Naive thymus-derived CD4-positive, alpha-beta T cell (primary cell): ENCODE data around the gene TELO2. TPM values are rescaled to one million over a fixed set of nuclear protein-coding genes. Genes with fewer than 3 reads are reported as not detected.

Source experiments
- ATAC-seq: fragments of 150-1000 bp; cut with Tn5 transposase; 2 replicates; pipeline ENCODE4 v1.10.0; 2021; ENCODE audit warnings: mild to moderate bottlenecking, moderate library complexity
- CTCF ChIA-PET: fragments of 350-600 bp; sonication (Branson Sonifier 250); formaldehyde crosslinking; loops from one replicate; lab custom pipeline; 2021; ENCODE audit warnings: antibody characterized with exemption; lab: Charles Lee
- POLR2A ChIA-PET: fragments of 350-600 bp; sonication (Branson Sonifier 250); formaldehyde crosslinking; loops from one replicate; lab custom pipeline; 2021; ENCODE audit warnings: antibody characterized with exemption, inconsistent platforms; lab: Charles Lee
- DNase-seq, 9 donors: peaks; one replicate each; pipeline versions ENCODE4 v3.0.0 to v3.0.0-alpha.2; 2020 to 2022; ENCODE audit warnings: mixed read lengths in 1 of 9
- H3K27ac ChIP-seq: one replicate; pipeline ENCODE4 v1.7.0; 2013; ENCODE audit warnings: mild to moderate bottlenecking, low read depth, low read length, moderate library complexity
- H3K27me3 ChIP-seq, 2 donors: one replicate each; pipeline ENCODE4 v1.7.0; 2013; ENCODE audit warnings: low read length in 2 of 2, mild to moderate bottlenecking in 2 of 2, moderate library complexity in 2 of 2; ENCODE audit not compliant: control insufficient read depth in 2 of 2, insufficient read depth in 2 of 2
- H3K36me3 ChIP-seq, 3 experiments: 1 replicate in 2 of 3; 2 replicates in 1 of 3; pipeline ENCODE4 v1.7.0; 2013; ENCODE audit warnings: low read length in 3 of 3, mild to moderate bottlenecking in 3 of 3, moderate library complexity in 1 of 3; ENCODE audit not compliant: insufficient read depth in 3 of 3, control insufficient read depth in 2 of 3
- H3K4me1 ChIP-seq, 2 donors: one replicate each; pipeline ENCODE4 v1.7.0; 2013; ENCODE audit warnings: low read length in 2 of 2, mild to moderate bottlenecking in 2 of 2, moderate library complexity in 1 of 2; ENCODE audit not compliant: control insufficient read depth in 2 of 2, insufficient read depth in 2 of 2
- H3K4me3 ChIP-seq: 2 replicates; pipeline ENCODE4 v1.7.0; 2013; ENCODE audit warnings: mild to moderate bottlenecking, low read length
- H3K9me3 ChIP-seq, 3 experiments: 1 replicate in 2 of 3; 2 replicates in 1 of 3; pipeline ENCODE4 v1.7.0; 2013; ENCODE audit warnings: low read length in 3 of 3; ENCODE audit not compliant: control insufficient read depth in 2 of 3
- H3K27ac Mint-ChIP-seq, 9 donors: one replicate each; pipeline ENCODE4 v1.8.0; 2020 to 2022; ENCODE audit warnings: mixed read lengths in 9 of 9, mild to moderate bottlenecking in 8 of 9, moderate library complexity in 5 of 9, inconsistent platforms in 2 of 9
- H3K27me3 Mint-ChIP-seq, 5 donors: one replicate each; pipeline ENCODE4 v1.8.0; 2021 to 2022; ENCODE audit warnings: mixed read lengths in 5 of 5, mild to moderate bottlenecking in 1 of 5
- H3K36me3 Mint-ChIP-seq, 5 donors: one replicate each; pipeline ENCODE4 v1.8.0; 2020 to 2022; ENCODE audit warnings: mixed read lengths in 5 of 5, mild to moderate bottlenecking in 3 of 5, inconsistent platforms in 1 of 5
- H3K4me1 Mint-ChIP-seq, 7 donors: one replicate each; pipeline ENCODE4 v1.8.0; 2020 to 2022; ENCODE audit warnings: mixed read lengths in 7 of 7, mild to moderate bottlenecking in 3 of 7, inconsistent platforms in 1 of 7
- H3K4me3 Mint-ChIP-seq, 10 donors: one replicate each; pipeline ENCODE4 v1.8.0; 2020 to 2022; ENCODE audit warnings: mild to moderate bottlenecking in 10 of 10, mixed read lengths in 10 of 10, moderate library complexity in 6 of 10, inconsistent platforms in 2 of 10
- H3K9me3 Mint-ChIP-seq, 11 donors: one replicate each; pipeline ENCODE4 v1.8.0; 2020 to 2022; ENCODE audit warnings: mixed read lengths in 11 of 11, mild to moderate bottlenecking in 4 of 11, inconsistent platforms in 1 of 11, moderate library complexity in 1 of 11
- intact Hi-C, 2 donors: fragments of 100-400 bp; cut with micrococcal nuclease; formaldehyde crosslinking; loops; one replicate each; pipeline ENCODE4 v1.15.1; 2023
- polyA plus RNA-seq, 2 donors: library from polyadenylated mRNA; unstranded; fragments of 300-500 nt; fragmentation: Illumina TruSeq; gene quantifications; one replicate each; pipeline ENCODE4 v1.2.3, GENCODE V29; 2021
- total RNA-seq, 6 experiments: library from RNA in 5 of 6; stranded (reverse) in 5 of 6; gene quantifications; 1 replicate in 5 of 6; 2 replicates in 1 of 6; pipeline ENCODE4 v1.2.3 and lab custom pipeline; 2021 to 2026

The TELO2 gene
- total and polyA plus RNA-seq, 7 experiments from 2014 or later: 10.5 to 58.9 (median 50.2) TPM

- no peak for DNase-seq
- Histone ChIP-seq H3K36me3 (peaks cover 0 to 86% (median 30%) of the 10 kb centered on the region in 3 experiments), H3K27me3 (no peaks in the 10 kb centered on the region), H3K4me1 (peaks cover 1 to 43% of the 10 kb centered on the region in 2 donors), H3K4me3 (no peak overlapping the region), H3K9me3 (no peaks in the 10 kb centered on the region), H3K27ac (peak overlapping the region; percentile 33)
- ChIA-PET CTCF (no interaction called here), POLR2A (interaction anchor here (0.7 to 1.1 kb wide), 3 partner anchors 11 to 137 kb away, joined by 3 to 5 read pairs (median 4); no protein-coding TSS in a partner anchor)
- H3K27me3 Mint-ChIP-seq: no peaks in the 10 kb centered on the region
- no peak for ATAC-seq
- H3K9me3 Mint-ChIP-seq: no peaks in the 10 kb centered on the region
- peaks cover 0 to 27% (median 9%) of the 10 kb centered on the region in 5 donors for H3K36me3 Mint-ChIP-seq
- intact Hi-C loops: no loop called here
- peak overlapping the region in 2 of 10 donors; percentile 29 to 33 for H3K4me3 Mint-ChIP-seq
- H3K27ac Mint-ChIP-seq: peak overlapping the region in 3 of 9 donors; percentile 38 to 93 (median 72)
- H3K4me1 Mint-ChIP-seq: peaks cover 22 to 92% (median 75%) of the 10 kb centered on the region in 7 donors
These were observed 55.6 kb downstream of the TELO2 start for GRCh38 chr16:1548727-1549126.

DNA sequence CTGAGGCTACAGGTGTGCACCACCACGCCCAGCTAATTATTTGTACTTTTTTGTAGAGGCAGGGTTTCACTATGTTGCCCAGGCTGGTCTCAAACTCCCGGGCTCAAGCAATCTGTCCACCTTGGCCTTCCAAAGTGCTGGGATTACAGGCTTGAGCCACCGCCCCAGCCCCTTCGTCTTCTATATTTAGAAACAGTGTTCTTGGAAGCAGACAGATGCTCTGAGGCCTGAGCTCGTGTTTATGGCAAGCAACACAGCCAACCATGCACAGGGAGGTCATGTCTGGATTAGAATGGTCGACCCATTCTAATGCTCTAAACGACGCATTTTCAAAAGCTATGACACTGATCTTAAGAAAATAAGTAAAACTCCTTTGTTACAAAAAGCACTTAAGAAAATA is 56.9 kb downstream of the TELO2 start:
- Histone ChIP-seq H3K9me3 (no peaks in the 10 kb centered on the region), H3K4me1 (peaks cover 0 to 35% of the 10 kb centered on the region in 2 donors), H3K4me3 (no peak overlapping the region), H3K36me3 (peaks cover 0 to 97% (median 36%) of the 10 kb centered on the region in 3 experiments), H3K27me3 (no peaks in the 10 kb centered on the region), H3K27ac (no peak overlapping the region)
- peak overlapping the region in 7 of 9 donors; percentile 11 to 93 (median 71) for H3K27ac Mint-ChIP-seq
- ChIA-PET POLR2A (interaction anchor here (0.8 to 1.3 kb wide), 3 partner anchors 8 to 14 kb away, joined by 3 to 6 read pairs (median 4); no protein-coding TSS in a partner anchor), CTCF (no interaction called here)
- intact Hi-C loops: no loop called here
- peak overlapping the region in 4 of 10 donors; percentile 5 to 27 (median 19) for H3K4me3 Mint-ChIP-seq
- no peak for DNase-seq
- ATAC-seq: no peak
- peaks cover 17 to 87% (median 72%) of the 10 kb centered on the region in 7 donors for H3K4me1 Mint-ChIP-seq
- H3K36me3 Mint-ChIP-seq: peaks cover 0 to 32% (median 13%) of the 10 kb centered on the region in 5 donors
- no peaks in the 10 kb centered on the region for H3K27me3 Mint-ChIP-seq
- H3K9me3 Mint-ChIP-seq: no peaks in the 10 kb centered on the region

DNA sequence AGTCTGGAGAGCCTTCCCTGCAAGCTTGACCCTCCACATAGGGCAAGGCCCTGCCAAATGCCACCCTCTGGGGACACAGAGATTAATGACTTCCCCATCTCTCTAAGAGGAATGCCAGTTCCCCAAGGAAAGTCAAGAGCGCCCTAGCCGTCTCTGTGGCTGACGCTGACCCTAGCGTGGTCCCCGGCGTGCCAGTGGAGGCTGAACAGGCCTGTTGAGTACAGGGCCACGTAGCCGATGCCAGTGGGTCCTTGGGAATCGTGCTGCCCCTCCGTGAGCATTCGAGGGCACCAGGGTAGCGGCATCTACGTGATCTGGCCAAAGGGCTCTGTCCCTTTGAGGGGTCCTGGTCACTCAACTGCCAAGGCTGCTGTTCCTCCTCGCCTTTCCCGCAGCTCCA is 57.5 kb downstream of the TELO2 start:
- CTCF ChIA-PET: no interaction called here
- no peaks in the 10 kb centered on the region for H3K9me3 ChIP-seq
- Mint-ChIP-seq H3K4me3 (peak overlapping the region in 1 of 10 donors; percentile 21), H3K36me3 (peaks cover 0 to 34% (median 13%) of the 10 kb centered on the region in 5 donors), H3K27me3 (no peaks in the 10 kb centered on the region), H3K27ac (peak overlapping the region in 1 of 9 donors; percentile 93), H3K4me1 (peaks cover 11 to 81% (median 66%) of the 10 kb centered on the region in 7 donors), H3K9me3 (no peaks in the 10 kb centered on the region)
- peaks cover 0 to 29% of the 10 kb centered on the region in 2 donors for H3K4me1 ChIP-seq
- DNase-seq (no peak), ATAC-seq (no peak)
- POLR2A ChIA-PET: interaction anchor here (0.8 to 1.3 kb wide), 3 partner anchors 9 to 15 kb away, joined by 3 to 6 read pairs (median 4); no protein-coding TSS in a partner anchor
- no peaks in the 10 kb centered on the region for H3K27me3 ChIP-seq
- no peak overlapping the region for H3K27ac ChIP-seq
- intact Hi-C loops: no loop called here
- peaks cover 0 to 97% (median 38%) of the 10 kb centered on the region in 3 experiments for H3K36me3 ChIP-seq
- H3K4me3 ChIP-seq: no peak overlapping the region

GRCh38 chr16:1551166-1551565 is 58.0 kb downstream of the TELO2 start:
- Mint-ChIP-seq H3K4me1 (peaks cover 8 to 76% (median 62%) of the 10 kb centered on the region in 7 donors), H3K9me3 (no peaks in the 10 kb centered on the region), H3K4me3 (peak overlapping the region in 3 of 10 donors; percentile 9 to 41 (median 10)), H3K27me3 (no peaks in the 10 kb centered on the region), H3K36me3 (peaks cover 0 to 38% (median 13%) of the 10 kb centered on the region in 5 donors), H3K27ac (peak overlapping the region in 4 of 9 donors; percentile 10 to 93 (median 22))
- Histone ChIP-seq H3K27me3 (no peaks in the 10 kb centered on the region), H3K9me3 (no peaks in the 10 kb centered on the region), H3K27ac (no peak overlapping the region), H3K36me3 (peaks cover 0 to 97% (median 35%) of the 10 kb centered on the region in 3 experiments), H3K4me3 (no peak overlapping the region), H3K4me1 (peaks cover 0 to 24% of the 10 kb centered on the region in 2 donors)
- CTCF ChIA-PET: no interaction called here
- intact Hi-C loops: no loop called here
- POLR2A ChIA-PET: no interaction called here
- DNase-seq (no peak), ATAC-seq (no peak)

DNA sequence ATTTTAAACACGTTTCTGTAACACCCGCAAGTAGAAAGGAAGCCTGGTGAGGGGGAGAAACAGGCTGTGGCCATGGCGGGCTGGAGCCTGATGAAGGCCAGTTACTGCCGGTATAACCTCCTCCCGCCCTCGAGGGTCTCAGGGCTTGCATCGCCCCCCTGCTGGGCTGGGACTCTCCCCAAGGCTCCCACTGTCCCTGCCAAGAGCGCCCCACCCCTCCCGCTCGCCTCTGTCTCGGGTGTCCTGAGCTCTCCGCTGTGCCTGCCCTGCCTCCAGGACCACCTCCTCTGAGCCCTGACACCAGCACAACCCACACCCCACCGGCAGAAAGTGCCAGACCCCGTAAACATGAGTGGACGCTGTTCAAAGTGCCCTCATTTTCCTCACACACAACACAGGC is 59.0 kb downstream of the TELO2 start:
- no peaks in the 10 kb centered on the region for H3K9me3 ChIP-seq
- Mint-ChIP-seq H3K27ac (peak overlapping the region in 1 of 9 donors; percentile 71), H3K9me3 (no peaks in the 10 kb centered on the region), H3K4me3 (no peak overlapping the region), H3K27me3 (no peaks in the 10 kb centered on the region), H3K4me1 (peaks cover 8 to 66% (median 53%) of the 10 kb centered on the region in 7 donors), H3K36me3 (peaks cover 0 to 40% (median 13%) of the 10 kb centered on the region in 5 donors)
- intact Hi-C loops: no loop called here
- no peaks in the 10 kb centered on the region for H3K27me3 ChIP-seq
- no peak overlapping the region for H3K27ac ChIP-seq
- CTCF ChIA-PET: no interaction called here
- no peak overlapping the region for H3K4me3 ChIP-seq
- peaks cover 0 to 15% of the 10 kb centered on the region in 2 donors for H3K4me1 ChIP-seq
- POLR2A ChIA-PET: no interaction called here
- H3K36me3 ChIP-seq: peaks cover 0 to 96% (median 35%) of the 10 kb centered on the region in 3 experiments
- ATAC-seq: no peak
- no peak for DNase-seq

DNA sequence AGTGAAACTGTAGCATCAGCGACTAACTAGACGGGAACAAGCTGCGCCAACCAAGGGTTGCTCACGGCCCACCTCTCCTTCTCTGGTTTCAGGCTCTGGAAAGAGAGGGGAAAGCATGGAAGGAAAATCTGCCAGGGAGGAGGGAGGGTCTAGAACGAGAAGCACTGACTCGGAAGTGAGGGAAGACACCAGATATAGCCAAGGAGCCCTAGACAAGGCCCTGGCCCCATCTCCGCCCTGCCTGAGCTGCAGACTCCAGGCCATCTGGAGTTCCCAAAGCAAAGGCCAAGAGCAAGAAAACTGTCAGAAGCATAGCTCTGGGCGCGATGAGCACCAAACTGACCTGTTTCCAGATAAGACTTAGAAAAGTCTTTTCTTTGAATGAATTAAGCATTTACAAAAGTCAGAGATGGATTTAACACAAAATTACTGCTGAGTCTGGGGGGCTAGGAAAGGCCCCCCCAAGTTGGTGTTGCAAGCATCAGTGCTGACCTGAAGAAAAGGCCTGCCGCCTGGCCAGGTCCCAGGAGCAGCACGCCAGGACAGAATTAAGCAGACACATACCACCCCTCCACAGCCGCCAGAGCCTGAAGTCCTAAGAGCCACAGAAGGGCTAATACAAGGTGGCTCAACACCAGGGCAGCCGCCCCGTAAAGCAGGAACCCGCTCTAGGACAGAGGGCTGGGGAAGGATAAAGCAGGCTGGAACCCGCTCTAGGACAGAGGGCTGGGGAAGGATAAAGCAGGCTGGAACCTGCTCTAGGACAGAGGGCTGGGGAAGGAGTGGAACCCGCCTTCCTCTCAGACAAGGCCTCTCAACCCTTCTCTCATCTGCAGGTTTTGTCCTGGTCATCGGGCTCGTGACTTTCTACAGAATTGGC is 61.0 kb downstream of the TELO2 start:
- no peak overlapping the region for H3K4me3 Mint-ChIP-seq
- no peak overlapping the region for H3K27ac ChIP-seq
- H3K27me3 Mint-ChIP-seq: no peaks in the 10 kb centered on the region
- no peaks in the 10 kb centered on the region for H3K27me3 ChIP-seq
- H3K9me3 Mint-ChIP-seq: no peaks in the 10 kb centered on the region
- H3K4me1 Mint-ChIP-seq: peaks cover 11 to 53% (median 44%) of the 10 kb centered on the region in 7 donors
- ChIA-PET CTCF (interaction anchor here (1.0 kb wide), 1 partner anchor 9 kb away, joined by 3 read pairs; no protein-coding TSS in a partner anchor), POLR2A (no interaction called here)
- H3K36me3 ChIP-seq: peaks cover 0 to 96% (median 27%) of the 10 kb centered on the region in 3 experiments
- peaks cover 0 to 39% (median 15%) of the 10 kb centered on the region in 5 donors for H3K36me3 Mint-ChIP-seq
- H3K9me3 ChIP-seq: no peaks in the 10 kb centered on the region
- intact Hi-C loops: no loop called here
- peaks cover 4% of the 10 kb centered on the region in 2 donors for H3K4me1 ChIP-seq
- DNase-seq: no peak
- H3K4me3 ChIP-seq: no peak overlapping the region
- no peak for ATAC-seq
- peak overlapping the region in 5 of 9 donors; percentile 26 to 84 (median 71) for H3K27ac Mint-ChIP-seq
